OCI-LY3 (cell line): ENCODE data around the gene PARVA.

ENCODE experiments used
- CTCF ChIP-seq: fragments of 200-600, 300-600 bp; sonication (generic); IDR thresholded peaks from 2 replicates; pipeline ENCODE4 v1.5.1; 2014; ENCODE audit warnings: antibody characterized with exemption, low read length, low read depth
- EZH2phosphoT487 ChIP-seq: fragments of 200-600 bp; shearing (Covaris generic); IDR thresholded peaks from 2 replicates; pipeline ENCODE4 v1.6.1; 2018; ENCODE audit warnings: antibody characterized with exemption, mixed run types, low read depth

GRCh38 chr11:12386309-12386708 lies 8.9 kb downstream of the PARVA start:
- no peak for TF ChIP-seq CTCF
- TF ChIP-seq EZH2phosphoT487: no peak
